Ovary (tissue), 9 donors: ENCODE measurements around the gene CCDC106. TPM values are rescaled to one million over a fixed set of nuclear protein-coding genes. Genes with fewer than 3 reads are reported as not detected.

Experiments used
- DNase-seq, 5 donors: peaks; one replicate each; pipeline ENCODE4 v3.0.0-alpha.2; 2019 to 2020
- H3K27ac ChIP-seq, 2 donors: fragments of 200-600 bp; one replicate each; pipeline versions ENCODE4 v1.5.1 to v1.8.0; 2019 to 2022
- H3K27me3 ChIP-seq: fragments of 200-600 bp; one replicate; pipeline ENCODE4 v1.8.0; 2022
- H3K36me3 ChIP-seq: fragments of 200-600 bp; sonication (generic); one replicate; pipeline ENCODE4 v1.5.1; 2019
- H3K4me1 ChIP-seq: one replicate; pipeline ENCODE4 v1.8.1; 2013; ENCODE audit warnings: mild to moderate bottlenecking, moderate library complexity; ENCODE audit not compliant: insufficient read depth
- H3K4me3 ChIP-seq: fragments of 200-600 bp; sonication (generic); one replicate; pipeline ENCODE4 v1.5.1; 2017
- H3K9me3 ChIP-seq, 2 donors: fragments of 200-600 bp in 1 of 2; sonication (generic) in 1 of 2; one replicate each; pipeline versions ENCODE4 v1.5.1 to v1.8.1; 2013 to 2019; ENCODE audit warnings: mild to moderate bottlenecking in 1 of 2, moderate library complexity in 1 of 2
- EP300 ChIP-seq: sonication (generic); formaldehyde crosslinking; IDR thresholded peaks from one replicate; pipeline ENCODE4 v1.6.1; 2017; ENCODE audit warnings: antibody characterized with exemption
- POLR2A ChIP-seq: fragments of 450-650 bp; IDR thresholded peaks from one replicate; pipeline ENCODE4 v1.6.1; 2017; ENCODE audit warnings: antibody characterized with exemption, mild to moderate bottlenecking, moderate library complexity
- WGBS, 3 donors: extraction: QIAGEN DNeasy Blood & Tissue Kit in 1 of 3; methylation state at CpG; one replicate each; pipeline versions ENCODE4 v1.1.5 to v1.1.7; 2013 to 2017; 5-methylcytosine and 5-hydroxymethylcytosine counted together
- intact Hi-C, 4 donors: fragments of 100-400 bp; cut with DNase I; formaldehyde crosslinking; loops; one replicate each; pipeline versions ENCODE4 v1.11.0 to v1.15.1; 2022 to 2023
- polyA plus RNA-seq, 2 donors: library from polyadenylated mRNA; stranded (reverse); fragments of 200-250 nt in 1 of 2; fragments of 350-450 nt in 1 of 2; fragmentation: Illumina TruSeq in 1 of 2; extraction: RNeasy Lipid Tissue Mini Kit (QIAGEN cat#74804) in 1 of 2; gene quantifications; one replicate each; pipeline ENCODE4 v1.2.3, GENCODE V29; 2013 to 2014
- total RNA-seq, 7 donors: library from RNA; depleted of rRNA in 2 of 7; stranded (reverse); fragments of >200 nt in 2 of 7; fragmentation: NEBNext Ultra II Directional in 3 of 7; extraction: Animal tissue kit (Norgen Biotek cat#: 25700) in 3 of 7; gene quantifications; one replicate each; pipeline versions ENCODE4 v1.1.0 to v1.2.4, GENCODE V29; 2016 to 2023
- TF ChIP-seq, protein P1 (sequence below), 3 donors: fragments of 450-650 bp in 2 of 3; fragments of 200-600 bp in 1 of 3; IDR thresholded peaks; one replicate each; pipeline versions ENCODE4 v1.5.1 to v1.8.0; 2016 to 2022; ENCODE audit warnings: antibody characterized with exemption in 3 of 3, mild to moderate bottlenecking in 1 of 3
- donor health status: DM: no; HTN: no; CAD: no; lungs with moderate emphysema.
- donor health status: DM: no; HTN: no; CAD: no.
- donor health status: Bipolar disorder and iron deficiency.
- donor health status: DM: yes; HTN: yes; CAD: no.
- donor health status: DM: no; HTN: no; CAD: no.
- donor health status: DM: yes; HTN: yes; CAD: no.

CCDC106 gene
- total and polyA plus RNA-seq, 9 donors = 3.1 to 20.2 (median 14.5) TPM

DNA sequence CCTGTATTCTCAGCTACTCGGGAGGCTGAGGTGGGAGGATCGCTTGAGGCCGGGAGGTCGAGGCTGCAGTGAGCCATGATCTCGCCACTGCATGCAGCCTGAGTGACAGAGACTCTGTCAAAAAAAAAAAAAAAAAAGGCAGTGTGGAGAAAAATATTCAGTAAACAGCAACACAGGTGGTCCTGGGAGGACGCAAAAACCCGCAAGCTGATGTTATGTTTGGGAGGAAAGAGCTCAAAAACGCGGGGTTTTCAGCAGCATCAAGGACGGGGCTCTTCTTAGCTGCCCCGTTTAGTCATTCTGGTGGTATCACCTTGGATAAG, 23.0 kb upstream of the CCDC106 start:
- Histone ChIP-seq H3K27ac (peak overlapping the region in 1 of 2 donors; percentile 90), H3K27me3 (no peaks in the 10 kb centered on the region), H3K9me3 (no peaks in the 10 kb centered on the region), H3K4me3 (peak overlapping the region; percentile 60), H3K4me1 (peaks cover 4% of the 10 kb centered on the region), H3K36me3 (no peaks in the 10 kb centered on the region)
- intact Hi-C loops = no loop called here
- TF ChIP-seq EP300 (no peak), POLR2A (no peak)
- TF ChIP-seq, protein P1, sequence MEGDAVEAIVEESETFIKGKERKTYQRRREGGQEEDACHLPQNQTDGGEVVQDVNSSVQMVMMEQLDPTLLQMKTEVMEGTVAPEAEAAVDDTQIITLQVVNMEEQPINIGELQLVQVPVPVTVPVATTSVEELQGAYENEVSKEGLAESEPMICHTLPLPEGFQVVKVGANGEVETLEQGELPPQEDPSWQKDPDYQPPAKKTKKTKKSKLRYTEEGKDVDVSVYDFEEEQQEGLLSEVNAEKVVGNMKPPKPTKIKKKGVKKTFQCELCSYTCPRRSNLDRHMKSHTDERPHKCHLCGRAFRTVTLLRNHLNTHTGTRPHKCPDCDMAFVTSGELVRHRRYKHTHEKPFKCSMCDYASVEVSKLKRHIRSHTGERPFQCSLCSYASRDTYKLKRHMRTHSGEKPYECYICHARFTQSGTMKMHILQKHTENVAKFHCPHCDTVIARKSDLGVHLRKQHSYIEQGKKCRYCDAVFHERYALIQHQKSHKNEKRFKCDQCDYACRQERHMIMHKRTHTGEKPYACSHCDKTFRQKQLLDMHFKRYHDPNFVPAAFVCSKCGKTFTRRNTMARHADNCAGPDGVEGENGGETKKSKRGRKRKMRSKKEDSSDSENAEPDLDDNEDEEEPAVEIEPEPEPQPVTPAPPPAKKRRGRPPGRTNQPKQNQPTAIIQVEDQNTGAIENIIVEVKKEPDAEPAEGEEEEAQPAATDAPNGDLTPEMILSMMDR (IDR thresholded peaks at IDR 0.05) = no peak
- peak in 1 of 5 donors; percentile 45 for DNase-seq
- 14 to 24% (median 19%) methylated on average over 11 of the region's 11 CpGs for WGBS, 3 donors

DNA sequence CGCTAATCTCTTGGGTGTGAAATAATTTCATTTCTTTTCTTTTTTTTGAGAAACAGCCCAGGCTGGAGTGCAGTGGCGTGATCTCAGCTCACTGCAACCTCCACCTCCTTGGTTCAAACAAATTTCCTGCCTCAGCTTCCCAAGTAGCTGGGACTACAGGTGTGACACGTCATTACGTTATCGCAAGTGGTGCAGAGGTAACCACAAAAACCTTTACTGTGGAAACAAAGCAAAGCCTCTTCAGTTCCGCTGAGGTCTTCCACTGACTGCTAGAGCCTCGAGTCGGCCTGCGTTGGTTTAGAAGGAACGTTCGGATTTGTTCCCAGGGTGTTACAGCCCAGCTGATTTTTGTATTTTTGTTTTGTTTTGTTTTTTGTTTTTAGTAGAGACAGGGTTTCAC, 21.7 kb upstream of the CCDC106 start:
- no peak overlapping the region for H3K4me3 ChIP-seq
- no peaks in the 10 kb centered on the region for H3K36me3 ChIP-seq
- 82 to 87% (median 85%) methylated on average over 11 of the region's 11 CpGs for WGBS, 3 donors
- H3K4me1 ChIP-seq = peaks cover 4% of the 10 kb centered on the region
- H3K27me3 ChIP-seq = no peaks in the 10 kb centered on the region
- DNase-seq = no peak
- TF ChIP-seq EP300 (no peak), POLR2A (no peak)
- TF ChIP-seq, protein P1 (IDR thresholded peaks at IDR 0.05) = no peak
- intact Hi-C loops = no loop called here
- H3K27ac ChIP-seq = no peak overlapping the region
- no peaks in the 10 kb centered on the region for H3K9me3 ChIP-seq

DNA sequence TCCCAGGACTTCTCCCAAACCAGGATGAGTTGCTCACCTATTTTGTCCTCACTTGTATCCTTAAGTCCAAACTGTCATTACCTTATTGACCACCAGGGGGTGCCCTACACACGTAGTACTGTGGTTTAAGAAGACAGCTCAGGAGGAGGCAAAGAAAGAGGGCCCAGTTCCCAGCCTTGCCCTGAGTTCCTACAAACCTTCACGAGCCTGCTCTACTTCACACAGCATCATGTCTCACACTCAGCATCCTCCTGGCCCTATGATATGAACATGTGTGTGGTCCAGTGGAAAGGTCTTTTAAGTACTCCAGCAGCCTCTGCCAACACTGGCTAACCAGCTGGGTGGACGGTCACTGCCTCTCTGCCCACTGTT, 15.6 kb upstream of the CCDC106 start:
- Histone ChIP-seq H3K27me3 (no peaks in the 10 kb centered on the region), H3K36me3 (no peaks in the 10 kb centered on the region), H3K9me3 (no peaks in the 10 kb centered on the region), H3K27ac (no peak overlapping the region), H3K4me3 (no peak overlapping the region), H3K4me1 (peaks cover 10% of the 10 kb centered on the region)
- WGBS, 3 donors = 18 to 27% (median 22%) methylated on average over 3 of the region's 3 CpGs
- intact Hi-C loops = loop anchor here in 2 of 4 donors (5.0 to 10.0 kb wide), 2 partner anchors 115 to 518 kb away; partner anchors contain the start of gene PPP1R12C (in 1 of the 2)
- peak; percentile 63 to 93 (median 81) for DNase-seq
- TF ChIP-seq POLR2A = no peak
- TF ChIP-seq, protein P1 (IDR thresholded peaks at IDR 0.05) = peak; percentile 77 to 90 (median 79)

DNA sequence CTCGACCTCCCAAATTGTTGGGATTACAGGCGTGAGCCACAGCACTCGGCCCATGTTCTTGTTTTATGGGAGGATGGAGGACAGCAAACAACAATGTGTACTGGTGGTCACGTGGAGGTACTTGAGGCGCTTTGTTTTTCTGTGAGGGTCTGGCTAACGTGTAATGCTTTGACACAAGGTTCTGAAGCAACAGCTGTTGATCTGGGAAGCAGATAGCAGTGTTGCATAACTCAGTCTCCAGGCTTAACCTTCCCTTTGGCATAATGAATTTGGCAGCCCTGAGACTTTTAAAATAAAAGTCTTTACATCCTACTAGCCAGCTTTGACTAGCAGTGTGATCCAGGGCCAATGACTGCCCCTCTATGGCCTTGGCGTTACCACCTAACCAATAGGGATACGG, 14.2 kb upstream of the CCDC106 start:
- TF ChIP-seq EP300 = no peak
- TF ChIP-seq POLR2A = no peak
- TF ChIP-seq, protein P1 (IDR thresholded peaks at IDR 0.05) = no peak
- Histone ChIP-seq H3K27ac (no peak overlapping the region), H3K4me1 (peaks cover 10% of the 10 kb centered on the region), H3K27me3 (no peaks in the 10 kb centered on the region), H3K9me3 (no peaks in the 10 kb centered on the region), H3K4me3 (no peak overlapping the region), H3K36me3 (no peaks in the 10 kb centered on the region)
- no peak for DNase-seq
- 71 to 79% (median 72%) methylated on average over 8 of the region's 8 CpGs for WGBS, 3 donors
- intact Hi-C loops = loop anchor here in 2 of 4 donors (5.0 to 10.0 kb wide), 2 partner anchors 117 to 519 kb away; partner anchors contain the start of gene PPP1R12C (in 1 of the 2)
